ENCODE results near the gene ZDHHC1. TPM values are rescaled to one million over a fixed set of nuclear protein-coding genes. Genes with fewer than 3 reads are reported as not detected.
"Not testable (repeated sequence)": the region's sequence is repeated elsewhere in the genome, so short reads cannot be mapped to it uniquely, and the experiment has no call there.

Gene ZDHHC1
- total RNA-seq, 4 donors from 2014 or later: 33.3 to 63.8 (median 50.9) TPM

DNA sequence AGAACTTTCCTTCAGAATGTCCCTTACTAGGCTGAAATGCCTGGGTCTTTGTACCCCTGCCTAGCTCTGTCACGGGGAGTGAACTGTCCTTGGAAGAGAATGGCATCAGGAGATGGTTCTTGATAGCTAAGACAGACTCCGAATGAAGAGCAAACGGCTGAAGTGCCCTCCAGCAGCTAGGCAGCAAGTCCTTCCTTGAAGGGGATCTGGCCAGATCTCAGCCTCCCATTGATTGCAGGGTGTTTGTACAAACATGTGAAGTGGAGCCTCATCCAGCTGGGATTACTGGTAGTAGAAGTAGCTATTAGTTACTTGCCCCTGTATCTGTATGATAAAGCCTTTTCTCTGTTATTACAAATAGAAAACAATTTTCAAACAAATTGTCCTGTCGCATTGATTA is 58.7 kb downstream of the ZDHHC1 start:
- H3K4me3 ChIP-seq (replicated peaks in 1 of 3): no peak overlapping the region
- DNase-seq: peak; percentile 30 to 37
- intact Hi-C loops (cut with DNase I): no loop called here

GRCh38 chr16:67356396-67356795 is 59.9 kb downstream of the ZDHHC1 start:
- no peak for TF ChIP-seq POLR2A (IDR thresholded peaks at IDR 0.05)
- TF ChIP-seq, protein P1, sequence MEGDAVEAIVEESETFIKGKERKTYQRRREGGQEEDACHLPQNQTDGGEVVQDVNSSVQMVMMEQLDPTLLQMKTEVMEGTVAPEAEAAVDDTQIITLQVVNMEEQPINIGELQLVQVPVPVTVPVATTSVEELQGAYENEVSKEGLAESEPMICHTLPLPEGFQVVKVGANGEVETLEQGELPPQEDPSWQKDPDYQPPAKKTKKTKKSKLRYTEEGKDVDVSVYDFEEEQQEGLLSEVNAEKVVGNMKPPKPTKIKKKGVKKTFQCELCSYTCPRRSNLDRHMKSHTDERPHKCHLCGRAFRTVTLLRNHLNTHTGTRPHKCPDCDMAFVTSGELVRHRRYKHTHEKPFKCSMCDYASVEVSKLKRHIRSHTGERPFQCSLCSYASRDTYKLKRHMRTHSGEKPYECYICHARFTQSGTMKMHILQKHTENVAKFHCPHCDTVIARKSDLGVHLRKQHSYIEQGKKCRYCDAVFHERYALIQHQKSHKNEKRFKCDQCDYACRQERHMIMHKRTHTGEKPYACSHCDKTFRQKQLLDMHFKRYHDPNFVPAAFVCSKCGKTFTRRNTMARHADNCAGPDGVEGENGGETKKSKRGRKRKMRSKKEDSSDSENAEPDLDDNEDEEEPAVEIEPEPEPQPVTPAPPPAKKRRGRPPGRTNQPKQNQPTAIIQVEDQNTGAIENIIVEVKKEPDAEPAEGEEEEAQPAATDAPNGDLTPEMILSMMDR (IDR thresholded peaks at IDR 0.05): no peak
- Histone ChIP-seq H3K27me3 (no peaks in the 10 kb centered on the region), H3K36me3 (no peaks in the 10 kb centered on the region), H3K27ac (no peak overlapping the region), H3K9me3 (no peaks in the 10 kb centered on the region), H3K4me1 (no peaks in the 10 kb centered on the region), H3K4me3 (replicated peaks in 1 of 3) (no peak overlapping the region)
- intact Hi-C loops (cut with DNase I): no loop called here
- DNase-seq: no peak
- 84 to 93% methylated on average over 3 of the region's 3 CpGs for WGBS, 2 donors

More for the DNA sequence above, 58.7 kb downstream of the ZDHHC1 start:
- TF ChIP-seq, protein P1 (IDR thresholded peaks at IDR 0.05): no peak
- no peak for TF ChIP-seq POLR2A (IDR thresholded peaks at IDR 0.05)
- H3K36me3 ChIP-seq: no peaks in the 10 kb centered on the region
- WGBS, 2 donors: 28 to 43% methylated on average over 4 of the region's 4 CpGs
- no peaks in the 10 kb centered on the region for H3K4me1 ChIP-seq
- no peaks in the 10 kb centered on the region for H3K9me3 ChIP-seq
- H3K27me3 ChIP-seq: no peaks in the 10 kb centered on the region
- no peak overlapping the region for H3K27ac ChIP-seq

DNA sequence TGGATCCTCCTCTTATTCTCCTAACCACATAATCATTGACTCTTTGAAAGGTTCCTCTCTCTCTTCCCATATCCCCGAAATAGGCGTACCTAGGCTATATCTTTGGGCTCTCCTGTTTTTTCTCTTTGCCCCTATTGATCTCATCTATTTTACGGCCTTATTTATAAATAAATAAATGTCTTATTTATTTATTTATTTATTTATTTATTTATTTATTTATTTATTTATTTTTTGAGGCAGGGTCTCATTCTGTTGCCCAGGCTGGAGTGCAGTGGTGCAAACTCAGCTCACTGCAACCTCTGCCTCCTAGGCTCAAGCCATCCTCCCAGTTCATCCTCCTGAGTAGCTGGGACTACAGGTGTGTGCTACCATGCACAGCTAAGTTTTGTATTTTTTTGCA is 63.8 kb downstream of the ZDHHC1 start:
- H3K27ac ChIP-seq; H3K4me3 ChIP-seq (replicated peaks in 1 of 3); DNase-seq; H3K4me1 ChIP-seq; H3K27me3 ChIP-seq; H3K9me3 ChIP-seq; H3K36me3 ChIP-seq; intact Hi-C loops (cut with DNase I): not testable (repeated sequence)
- whole genome bisulfite sequencing, 2 donors: 97% methylated on average over 3 of the region's 3 CpGs

- H3K36me3 ChIP-seq: no peaks in the 10 kb centered on the region
- no peak overlapping the region for H3K4me3 ChIP-seq (replicated peaks in 1 of 3)
- intact Hi-C loops (cut with DNase I): no loop called here
- H3K9me3 ChIP-seq: no peaks in the 10 kb centered on the region
- H3K4me1 ChIP-seq: no peaks in the 10 kb centered on the region
- no peak overlapping the region for H3K27ac ChIP-seq
- 100% methylated on average over 1 of the region's 1 CpG for WGBS, 2 donors
- H3K27me3 ChIP-seq: no peaks in the 10 kb centered on the region
- TF ChIP-seq POLR2A (IDR thresholded peaks at IDR 0.05): no peak
- no peak for DNase-seq
These were observed 66.0 kb downstream of the ZDHHC1 start for GRCh38 chr16:67350324-67350723.

GRCh38 chr16:67349172-67349571 is 67.1 kb downstream of the ZDHHC1 start:
- DNase-seq: no peak
- Histone ChIP-seq H3K4me3 (replicated peaks in 1 of 3) (no peak overlapping the region), H3K36me3 (no peaks in the 10 kb centered on the region), H3K9me3 (no peaks in the 10 kb centered on the region), H3K27me3 (no peaks in the 10 kb centered on the region), H3K27ac (no peak overlapping the region), H3K4me1 (no peaks in the 10 kb centered on the region)
- TF ChIP-seq, protein P1 (IDR thresholded peaks at IDR 0.05): peak in 2 of 6 experiments; percentile 14 to 25
- TF ChIP-seq POLR2A (IDR thresholded peaks at IDR 0.05): no peak
- intact Hi-C loops (cut with DNase I): no loop called here

DNA sequence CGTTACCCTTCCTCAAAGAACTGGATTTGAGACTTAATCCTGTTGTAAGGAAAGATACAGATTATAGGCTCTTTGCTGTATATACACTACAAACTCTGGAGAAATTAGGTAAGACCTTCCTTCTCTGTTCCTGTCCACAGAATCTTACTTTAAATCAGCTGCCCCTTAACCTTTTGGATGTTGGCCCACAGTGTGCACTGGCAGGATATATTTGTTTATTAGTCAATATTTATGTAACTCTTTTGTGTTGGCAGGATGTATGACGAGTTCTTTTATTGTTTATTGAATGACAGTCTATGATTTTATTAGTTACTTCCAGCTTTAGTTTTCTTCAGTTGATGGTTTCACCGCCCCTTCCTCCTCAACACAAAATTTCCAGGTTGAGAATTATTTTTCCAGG is 69.9 kb downstream of the ZDHHC1 start:
- Histone ChIP-seq H3K36me3 (no peaks in the 10 kb centered on the region), H3K4me1 (no peaks in the 10 kb centered on the region), H3K27me3 (no peaks in the 10 kb centered on the region), H3K9me3 (no peaks in the 10 kb centered on the region), H3K4me3 (replicated peaks in 1 of 3) (no peak overlapping the region), H3K27ac (no peak overlapping the region)
- no peak for DNase-seq
- 84 to 85% methylated on average over 3 of the region's 3 CpGs for WGBS, 2 donors
- TF ChIP-seq POLR2A (IDR thresholded peaks at IDR 0.05): no peak
- TF ChIP-seq, protein P1 (IDR thresholded peaks at IDR 0.05): no peak
- intact Hi-C loops (cut with DNase I): no loop called here

Measured in thyroid gland (tissue), 4 donors.